PC-9 (cell line): ENCODE data around the gene RCC1. TPM values are rescaled to one million over a fixed set of nuclear protein-coding genes. Genes with fewer than 3 reads are reported as not detected.

ENCODE experiments used
- BruUV-seq: library from RNA; stranded (reverse); fragments of 400-500 nt; replicated peaks from 2 replicates; lab custom pipeline; 2021; lab: Mats Ljungman, UMichigan
- CTCF ChIA-PET: fragments of 300-600 bp; sonication (Branson Sonifier 250); formaldehyde crosslinking; loops from one replicate; lab custom pipeline; 2022; ENCODE audit warnings: antibody characterized with exemption; lab: Charles Lee
- POLR2A ChIA-PET: fragments of 300-600 bp; sonication (Branson Sonifier 250); formaldehyde crosslinking; loops from one replicate; lab custom pipeline; 2022; ENCODE audit warnings: antibody characterized with exemption; ENCODE audit not compliant: unreplicated experiment; lab: Charles Lee
- DNase-seq, 2 experiments: peaks; one replicate each; pipeline versions ENCODE4 v3.0.0 to v3.0.0-alpha.2; 2015 to 2022; ENCODE audit warnings: mixed read lengths in 1 of 2
- H2AFZ ChIP-seq: fragments of 200-600 bp; sonication (generic); 2 replicates; pipeline ENCODE4 v1.8.1; 2017; ENCODE audit warnings: antibody characterized with exemption
- H3F3A ChIP-seq: fragments of 200-600 bp; sonication (generic); 2 replicates; pipeline ENCODE4 v1.8.1; 2017; ENCODE audit warnings: antibody characterized with exemption, mild to moderate bottlenecking, low read depth; ENCODE audit not compliant: insufficient read depth
- H3K27ac ChIP-seq: fragments of 200-600 bp; sonication (generic); 2 replicates; pipeline ENCODE4 v1.6.1; 2016; ENCODE audit warnings: mixed run types
- H3K27me3 ChIP-seq: fragments of 200-600 bp; sonication (generic); 2 replicates; pipeline ENCODE4 v1.6.1; 2016; ENCODE audit warnings: low read depth, mixed run types; ENCODE audit not compliant: insufficient read depth
- H3K36me3 ChIP-seq: fragments of 200-600 bp; sonication (generic); 2 replicates; pipeline ENCODE4 v1.6.1; 2016; ENCODE audit warnings: low read depth, mixed run types
- H3K4me1 ChIP-seq: fragments of 200-600 bp; sonication (generic); replicated peaks from 2 replicates; pipeline ENCODE4 v1.6.1; 2016; ENCODE audit warnings: mixed run types; ENCODE audit not compliant: insufficient read depth
- H3K4me2 ChIP-seq: fragments of 200-600 bp; sonication (generic); 2 replicates; pipeline ENCODE4 v1.6.1; 2017; ENCODE audit warnings: mixed run types
- H3K4me3 ChIP-seq: fragments of 200-600 bp; sonication (generic); 2 replicates; pipeline ENCODE4 v1.6.1; 2016; ENCODE audit warnings: mixed run types
- H3K79me2 ChIP-seq: fragments of 200-600 bp; sonication (generic); 2 replicates; pipeline ENCODE4 v1.6.1; 2017; ENCODE audit warnings: low read depth, mixed run types
- H3K9me2 ChIP-seq: fragments of 200-600 bp; sonication (generic); 2 replicates; pipeline ENCODE4 v1.8.1; 2017; ENCODE audit warnings: mild to moderate bottlenecking; ENCODE audit not compliant: insufficient read depth
- H3K9me3 ChIP-seq: fragments of 200-600 bp; sonication (generic); 2 replicates; pipeline ENCODE4 v1.8.1; 2016; ENCODE audit warnings: low read depth; ENCODE audit not compliant: insufficient read depth
- H4K20me1 ChIP-seq: fragments of 200-600 bp; sonication (generic); 2 replicates; pipeline ENCODE4 v1.8.1; 2017; ENCODE audit not compliant: insufficient read depth
- CTCF ChIP-seq: fragments of 200-600 bp; sonication (generic); conservative IDR thresholded peaks from 2 replicates; pipeline ENCODE4 v1.6.1; 2017; ENCODE audit warnings: mixed run types, antibody characterized with exemption, mild to moderate bottlenecking, moderate library complexity
- EZH2 ChIP-seq: fragments of 200-600 bp; sonication (generic); IDR thresholded peaks from 2 replicates; pipeline ENCODE4 v1.8.0; 2017; ENCODE audit warnings: antibody characterized with exemption, low read depth
- intact Hi-C: fragments of 100-400 bp; cut with micrococcal nuclease; formaldehyde crosslinking; loops from one replicate; pipeline ENCODE4 v1.10.0; 2022; ENCODE audit not compliant: unreplicated experiment
- total RNA-seq: library from RNA; stranded (reverse); gene quantifications from 2 replicates; pipeline ENCODE4 v1.2.3, GENCODE V29; 2021

Gene RCC1
- total RNA-seq, 1 experiment from 2014 or later: 134 TPM

GRCh38 chr1:28552758-28553663, 47.2 kb downstream of the RCC1 start, which contains the start of gene TRNAU1AP:
TRNAU1AP (plus strand) TSS chr1:28553085; CDS start chr1:28553111, 26 bp downstream.
- POLR2A ChIA-PET: interaction anchor here (0.6 to 0.9 kb wide), 3 partner anchors 29 to 1137 kb away, joined by 5 to 7 read pairs (median 6); no protein-coding TSS in a partner anchor
- BruUV-seq: TSS peak; percentile 41
- Histone ChIP-seq H3K79me2 (peaks cover 9% of the 10 kb centered on the region; the same call in 1 of the 2 replicates), H2AFZ (peak within 1 kb of the TSS; percentile 92), H3F3A (peaks cover 10% of the 10 kb centered on the region; the same call in 1 of the 2 replicates), H3K4me1 (peaks cover 6% of the 10 kb centered on the region), H3K9me2 (no peaks in the 10 kb centered on the region), H3K9me3 (no peaks in the 10 kb centered on the region), H3K4me3 (peak within 1 kb of the TSS; percentile 63), H3K27me3 (no peaks in the 10 kb centered on the region), H3K36me3 (no peaks in the 10 kb centered on the region), H3K27ac (peak within 1 kb of the TSS; percentile 62), H4K20me1 (no peaks in the 10 kb centered on the region), H3K4me2 (peak within 1 kb of the TSS; percentile 85)
- intact Hi-C loops: loop anchor here (2.0 to 5.0 kb wide), 3 partner anchors 26 to 49 kb away; no protein-coding TSS in a partner anchor
- CTCF ChIA-PET: no interaction called here
- TF ChIP-seq EZH2: no peak
- no peak for TF ChIP-seq CTCF
- peak; percentile 82 to 97 for DNase-seq

DNA sequence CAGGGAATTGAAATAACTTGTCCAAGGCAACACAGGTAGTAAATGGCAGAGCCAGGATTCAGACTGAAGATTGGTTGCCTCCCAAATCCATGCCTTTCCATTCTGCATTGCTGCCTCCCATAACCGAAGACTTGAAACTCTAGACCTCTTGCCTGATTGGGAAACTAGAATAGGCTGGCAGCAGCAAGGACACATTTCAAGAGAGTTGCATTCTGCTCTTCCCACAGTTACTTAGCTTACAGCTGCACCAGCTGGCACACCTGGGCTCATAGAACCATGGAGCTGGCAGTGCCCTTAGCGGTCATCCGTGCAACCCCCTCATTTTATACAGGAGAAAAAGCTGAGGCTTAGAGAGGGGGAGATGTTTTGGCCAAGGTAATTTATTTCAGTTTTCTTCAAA, 55.0 kb downstream of the RCC1 start:
- H3K4me1 ChIP-seq: no peaks in the 10 kb centered on the region
- H2AFZ ChIP-seq: no peak overlapping the region
- BruUV-seq: no TSS peak
- no peak for DNase-seq
- H3K27me3 ChIP-seq: no peaks in the 10 kb centered on the region
- no peaks in the 10 kb centered on the region for H3K9me3 ChIP-seq
- ChIA-PET POLR2A (interaction anchor here (0.6 kb wide), 1 partner anchor 63 kb away, joined by 6 read pairs; no protein-coding TSS in a partner anchor), CTCF (no interaction called here)
- TF ChIP-seq EZH2 (no peak), CTCF (no peak)
- no peaks in the 10 kb centered on the region for H3F3A ChIP-seq
- no peak overlapping the region for H3K4me2 ChIP-seq
- no peak overlapping the region for H3K27ac ChIP-seq
- H4K20me1 ChIP-seq: no peaks in the 10 kb centered on the region
- intact Hi-C loops: no loop called here
- no peaks in the 10 kb centered on the region for H3K36me3 ChIP-seq
- no peaks in the 10 kb centered on the region for H3K9me2 ChIP-seq
- H3K4me3 ChIP-seq: no peak overlapping the region
- no peaks in the 10 kb centered on the region for H3K79me2 ChIP-seq

- H3K9me3 ChIP-seq: no peaks in the 10 kb centered on the region
- H2AFZ ChIP-seq: no peak overlapping the region
- H3F3A ChIP-seq: no peaks in the 10 kb centered on the region
- POLR2A ChIA-PET: no interaction called here
- no peaks in the 10 kb centered on the region for H3K4me1 ChIP-seq
- intact Hi-C loops: no loop called here
- H3K4me3 ChIP-seq: no peak overlapping the region
- no peaks in the 10 kb centered on the region for H4K20me1 ChIP-seq
- no peaks in the 10 kb centered on the region for H3K27me3 ChIP-seq
- no TSS peak for BruUV-seq
- H3K36me3 ChIP-seq: no peaks in the 10 kb centered on the region
- no peak overlapping the region for H3K4me2 ChIP-seq
- DNase-seq: no peak
- H3K27ac ChIP-seq: no peak overlapping the region
- no peaks in the 10 kb centered on the region for H3K9me2 ChIP-seq
- CTCF ChIA-PET: no interaction called here
- TF ChIP-seq EZH2 (no peak), CTCF (no peak)
- no peaks in the 10 kb centered on the region for H3K79me2 ChIP-seq
Measured at GRCh38 chr1:28564310-28564709, 58.5 kb downstream of the RCC1 start.
